OCI-LY1 (cell line): ENCODE results near the gene TNN.
A peak's percentile ranks its signal among the peaks of the same experiment; 100 is the strongest.

Source experiments
- H2AFZ ChIP-seq: fragments of 200-600 bp; sonication (generic), shearing (Covaris generic); 2 replicates; pipeline ENCODE4 v1.6.0; 2014; ENCODE audit warnings: antibody characterized with exemption, mild to moderate bottlenecking, low read length
- H3F3A ChIP-seq: fragments of 200-600 bp; sonication (generic), shearing (Covaris generic); 2 replicates; pipeline ENCODE4 v1.6.0; 2014; ENCODE audit warnings: mild to moderate bottlenecking, antibody characterized with exemption, low read length, moderate library complexity; ENCODE audit not compliant: insufficient read depth
- H3K27ac ChIP-seq: fragments of 200-600 bp; sonication (generic); 2 replicates; pipeline ENCODE4 v1.5.1; 2014; ENCODE audit warnings: low read length, mixed run types, mild to moderate bottlenecking, low read depth; ENCODE audit not compliant: poor library complexity, severe bottlenecking
- H3K27me3 ChIP-seq: fragments of 200-600 bp; sonication (generic); 2 replicates; pipeline ENCODE4 v1.6.0; 2014; ENCODE audit warnings: antibody characterized with exemption, mild to moderate bottlenecking, low read length, moderate library complexity; ENCODE audit not compliant: insufficient read depth
- H3K36me3 ChIP-seq: fragments of 200-600 bp; sonication (generic); 2 replicates; pipeline ENCODE4 v1.6.1; 2014; ENCODE audit warnings: mild to moderate bottlenecking, antibody characterized with exemption, low read length, moderate library complexity, mixed read lengths; ENCODE audit not compliant: insufficient read depth
- H3K4me1 ChIP-seq: fragments of 200-600 bp; sonication (generic); 2 replicates; pipeline ENCODE4 v1.5.1; 2014; ENCODE audit warnings: mild to moderate bottlenecking, low read length, moderate library complexity; ENCODE audit not compliant: insufficient read depth, severe bottlenecking
- H3K4me2 ChIP-seq: fragments of 200-600 bp; sonication (generic), shearing (Covaris generic); 2 replicates; pipeline ENCODE4 v1.6.1; 2014; ENCODE audit warnings: low read length
- H3K4me3 ChIP-seq: fragments of 200-600 bp; sonication (generic); 2 replicates; pipeline ENCODE4 v1.5.1; 2014; ENCODE audit warnings: low read length, low read depth, mild to moderate bottlenecking, mixed read lengths; ENCODE audit not compliant: poor library complexity, severe bottlenecking
- H3K79me2 ChIP-seq: fragments of 200-600 bp; shearing (Covaris generic); 2 replicates; pipeline ENCODE4 v1.6.1; 2016; ENCODE audit warnings: mixed run types, low read length, mixed read lengths; ENCODE audit not compliant: insufficient read depth
- H3K9ac ChIP-seq: fragments of 200-600 bp; sonication (generic), shearing (Covaris generic); 2 replicates; pipeline ENCODE4 v1.6.1; 2014; ENCODE audit warnings: mild to moderate bottlenecking, low read length, mixed read lengths
- H3K9me2 ChIP-seq: fragments of 200-600 bp; sonication (generic), shearing (Covaris generic); 2 replicates; pipeline ENCODE4 v1.6.1; 2014; ENCODE audit warnings: low read depth, mild to moderate bottlenecking, low read length, mixed read lengths
- H3K9me3 ChIP-seq: fragments of 200-600 bp; shearing (Covaris generic); 2 replicates; pipeline ENCODE4 v1.6.1; 2014; ENCODE audit warnings: low read length, mixed read lengths
- H4K20me1 ChIP-seq: fragments of 200-600 bp; sonication (generic), shearing (Covaris generic); 2 replicates; pipeline ENCODE4 v1.6.0; 2016; ENCODE audit warnings: mild to moderate bottlenecking, low read length; ENCODE audit not compliant: insufficient read depth
- CTCF ChIP-seq: fragments of 200-600 bp; sonication (generic), shearing (Covaris generic); IDR thresholded peaks from 2 replicates; pipeline ENCODE4 v1.5.1; 2017; ENCODE audit warnings: mild to moderate bottlenecking, antibody characterized with exemption, low read length, moderate library complexity, mixed read lengths
- EZH2 ChIP-seq: fragments of 200-600 bp; sonication (generic), shearing (Covaris generic); IDR thresholded peaks from 2 replicates; pipeline ENCODE4 v1.8.0; 2017; ENCODE audit warnings: borderline replicate concordance, mixed run types, mild to moderate bottlenecking, antibody characterized with exemption, low read length, moderate library complexity, mixed read lengths

TNN gene

GRCh38 chr1:175191659-175192058, 124.0 kb downstream of the TNN start:
- peak overlapping the region; percentile 83 for H3K9ac ChIP-seq
- peak overlapping the region; percentile 11 for H3K27ac ChIP-seq
- TF ChIP-seq CTCF (no peak), EZH2 (no peak)
- H3K9me3 ChIP-seq: no peaks in the 10 kb centered on the region
- no peaks in the 10 kb centered on the region for H3K79me2 ChIP-seq
- H3K36me3 ChIP-seq: peaks cover 9% of the 10 kb centered on the region; the same call in 1 of the 2 replicates
- no peaks in the 10 kb centered on the region for H4K20me1 ChIP-seq
- H3K4me3 ChIP-seq: peak overlapping the region; percentile 94
- no peaks in the 10 kb centered on the region for H3K9me2 ChIP-seq
- no peaks in the 10 kb centered on the region for H3K27me3 ChIP-seq
- no peak overlapping the region for H2AFZ ChIP-seq
- H3K4me1 ChIP-seq: peaks cover 54% of the 10 kb centered on the region
- H3F3A ChIP-seq: no peaks in the 10 kb centered on the region
- H3K4me2 ChIP-seq: peak overlapping the region; percentile 94

DNA sequence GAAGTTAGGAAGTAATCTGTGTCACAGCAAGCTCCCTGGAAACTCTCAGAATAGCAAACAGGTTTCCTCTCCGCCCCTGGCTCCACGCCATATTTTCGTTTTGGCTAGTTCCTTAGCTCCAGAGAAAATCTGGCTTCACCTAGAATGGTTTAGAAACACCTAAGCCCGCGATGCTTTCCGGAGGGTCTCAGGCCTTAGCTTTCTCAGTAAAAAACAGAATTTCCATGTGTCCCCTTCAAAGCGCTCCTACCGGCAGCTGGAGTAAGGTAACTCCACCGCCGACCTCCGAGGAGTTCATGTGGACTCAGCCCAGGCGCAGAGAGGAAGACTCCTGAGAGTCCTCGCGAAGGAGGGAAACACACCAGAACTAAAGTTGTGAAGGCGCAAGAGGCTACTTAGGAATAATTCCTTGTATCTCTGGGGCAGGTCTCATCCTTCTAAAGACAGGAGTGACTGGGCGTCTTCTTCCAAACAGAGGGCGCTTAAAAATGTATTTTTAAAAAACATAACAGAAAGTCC, 124.5 kb downstream of the TNN start:
- Histone ChIP-seq H3K4me3 (peak overlapping the region; percentile 94), H3K9me3 (no peaks in the 10 kb centered on the region), H3K79me2 (no peaks in the 10 kb centered on the region), H3K4me2 (peak overlapping the region; percentile 94), H3K27me3 (no peaks in the 10 kb centered on the region), H4K20me1 (no peaks in the 10 kb centered on the region), H3K4me1 (peaks cover 50% of the 10 kb centered on the region), H3F3A (no peaks in the 10 kb centered on the region), H2AFZ (0 out of 2 replicates have a peak overlapping the region, but pooled peaks have one; percentile 15), H3K9ac (peak overlapping the region; percentile 83), H3K27ac (peak overlapping the region; percentile 11), H3K9me2 (no peaks in the 10 kb centered on the region), H3K36me3 (0 out of 2 replicates have a peak, but pooled peaks cover 5% of the 10 kb centered on the region)
- TF ChIP-seq CTCF (no peak), EZH2 (no peak)

DNA sequence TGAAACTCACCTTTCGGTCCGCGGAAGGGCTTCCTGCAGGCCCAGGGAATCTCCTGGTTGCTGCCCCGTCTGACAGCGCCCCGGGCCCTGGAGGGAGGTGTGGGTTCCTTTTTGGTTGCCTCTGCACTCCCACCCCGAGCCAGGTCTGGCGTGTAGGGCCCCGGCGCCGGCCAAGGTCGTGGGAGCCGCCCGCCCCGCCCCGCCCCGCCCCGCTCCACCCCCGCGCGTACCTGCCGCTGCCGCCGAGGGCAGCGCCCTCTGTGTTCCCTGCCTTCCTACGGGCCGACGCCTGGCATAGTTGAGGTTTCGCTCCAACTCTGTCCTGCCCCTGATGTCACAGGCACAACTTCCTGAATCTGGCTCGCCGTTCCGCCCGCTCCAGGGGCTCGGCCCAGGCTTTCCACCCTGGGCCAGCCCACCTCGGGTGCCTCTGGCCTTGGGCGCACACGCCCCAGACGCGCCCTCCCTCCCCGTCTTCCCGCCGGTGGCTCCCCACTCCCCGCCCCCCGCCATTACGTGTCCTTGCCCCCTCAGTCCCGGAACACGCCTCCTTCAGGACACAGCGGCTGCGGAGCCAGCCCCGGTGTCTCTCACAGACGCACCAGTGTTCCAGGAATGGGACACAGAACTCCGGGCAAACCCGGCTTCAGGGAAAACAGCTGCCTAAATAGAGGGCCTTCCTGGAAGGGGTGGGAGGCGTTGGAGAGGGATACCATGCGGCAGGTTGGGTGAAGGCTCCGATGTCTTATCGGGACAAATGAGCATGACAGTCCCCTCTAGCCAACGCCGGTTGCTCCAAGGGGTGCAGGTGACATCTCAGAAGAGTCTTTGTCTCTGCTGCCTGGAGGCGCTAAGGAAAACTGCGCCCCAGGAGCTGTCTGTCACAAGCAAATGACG, 125.2 kb downstream of the TNN start, which contains the start of gene KIAA0040:
TSS of gene KIAA0040 (minus strand) at position 147 of the 897 bp plus-strand sequence. CDS start 31,763 bp downstream, outside the sequence.
- Histone ChIP-seq H3K4me3 (peak within 1 kb of the TSS; percentile 94), H3K27ac (peak within 1 kb of the TSS; percentile 11), H3K9me3 (no peaks in the 10 kb centered on the region), H3K27me3 (no peaks in the 10 kb centered on the region), H3F3A (no peaks in the 10 kb centered on the region), H3K36me3 (0 out of 2 replicates have a peak, but pooled peaks cover 2% of the 10 kb centered on the region), H3K4me2 (peak within 1 kb of the TSS; percentile 94), H3K4me1 (peaks cover 53% of the 10 kb centered on the region), H3K79me2 (no peaks in the 10 kb centered on the region), H2AFZ (0 out of 2 replicates have a peak within 1 kb of the TSS, but pooled peaks have one; percentile 15), H3K9me2 (no peaks in the 10 kb centered on the region), H3K9ac (peak within 1 kb of the TSS; percentile 83), H4K20me1 (no peaks in the 10 kb centered on the region)
- TF ChIP-seq EZH2 (no peak), CTCF (peak; percentile 9; the same call in 1 of the 2 replicates)
